ENCODE data around the gene ASS1.

ASS1 gene

DNA sequence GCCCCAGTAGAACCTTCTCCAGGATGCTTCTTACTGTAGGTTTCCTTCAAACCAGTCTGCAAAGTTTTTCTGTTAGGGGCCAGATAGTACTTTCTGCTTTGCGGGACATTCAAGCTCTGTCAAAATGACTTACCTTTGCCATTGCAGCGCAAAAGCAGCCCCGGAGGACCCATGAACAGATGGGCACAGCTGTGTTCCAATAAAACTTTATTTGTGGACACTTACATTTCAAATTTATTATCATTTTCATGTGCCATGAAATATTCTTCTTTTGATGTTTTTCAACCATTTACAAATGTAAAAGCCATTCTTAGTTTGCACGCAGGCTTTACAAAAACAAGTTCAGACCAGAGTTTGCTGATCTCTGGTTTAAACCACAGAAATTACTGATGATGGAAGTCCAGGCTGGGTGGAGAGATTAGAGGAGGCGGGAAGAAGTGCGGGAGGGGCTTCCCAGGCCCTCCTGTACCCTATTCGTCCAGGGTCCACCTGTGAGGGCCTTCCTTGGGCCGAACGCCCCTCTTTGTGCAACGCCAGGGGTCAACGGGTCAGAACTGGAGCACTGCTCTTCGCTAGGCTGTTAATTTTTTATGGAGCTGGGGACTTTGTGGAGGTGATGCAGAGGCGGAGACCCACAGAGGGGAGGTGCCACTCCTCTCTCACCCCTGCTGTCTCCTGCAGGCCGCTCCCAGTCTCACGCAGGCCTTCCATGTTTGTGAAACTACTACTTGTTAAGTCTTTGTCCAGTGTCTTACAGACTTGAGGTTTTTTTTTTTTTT lies 7.6 kb upstream of the ASS1 start:
- DNase-seq: no peak

DNA sequence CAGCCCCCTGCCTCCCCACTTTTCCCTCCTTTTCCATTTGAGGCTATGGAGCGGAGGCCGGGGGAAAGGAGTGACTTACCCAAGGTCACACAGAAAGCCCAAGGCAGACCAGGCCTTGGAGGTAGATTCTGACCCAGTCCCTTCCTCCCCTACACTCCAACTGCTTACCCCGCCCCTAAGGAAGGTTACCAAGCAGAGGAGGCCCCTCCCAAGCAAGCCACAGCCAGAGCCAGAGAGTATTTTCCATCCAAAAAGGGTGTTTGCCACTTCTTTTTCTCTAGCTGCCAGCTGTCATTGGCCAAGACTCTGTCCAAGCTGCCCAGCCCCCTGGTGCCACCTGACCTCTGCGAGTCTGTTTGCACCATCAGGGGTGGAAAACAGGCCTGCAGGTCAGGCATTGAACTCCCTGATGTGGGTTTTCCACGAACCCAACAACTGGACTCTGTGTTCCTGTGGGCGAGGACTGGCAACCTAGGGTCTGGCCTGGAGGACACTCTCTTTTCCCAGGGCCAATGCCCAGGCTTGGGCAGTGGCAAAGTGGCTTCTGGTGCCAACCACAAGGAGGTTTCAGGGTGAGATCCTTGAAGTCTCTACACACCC lies 6.3 kb upstream of the ASS1 start:
- no peak for DNase-seq

DNA sequence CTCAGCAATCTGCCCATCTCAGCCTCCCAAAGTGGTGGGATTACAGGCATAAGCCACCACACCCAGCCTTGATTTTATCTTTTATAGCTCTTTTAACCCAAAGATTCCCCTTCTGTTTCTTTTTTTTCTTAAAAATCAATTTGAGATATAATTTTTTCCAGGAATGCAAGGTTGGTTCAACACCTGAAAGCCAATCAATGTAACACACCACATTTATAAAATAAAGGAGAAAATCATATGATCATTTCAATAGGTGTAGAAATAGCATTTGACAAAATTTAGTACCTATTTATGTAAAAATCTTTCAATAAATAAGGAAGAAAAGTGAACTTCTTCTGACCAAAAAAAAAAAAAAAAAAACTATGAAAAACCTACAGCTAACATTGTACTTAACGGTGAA lies 3.7 kb upstream of the ASS1 start:
- no peak for DNase-seq

DNA sequence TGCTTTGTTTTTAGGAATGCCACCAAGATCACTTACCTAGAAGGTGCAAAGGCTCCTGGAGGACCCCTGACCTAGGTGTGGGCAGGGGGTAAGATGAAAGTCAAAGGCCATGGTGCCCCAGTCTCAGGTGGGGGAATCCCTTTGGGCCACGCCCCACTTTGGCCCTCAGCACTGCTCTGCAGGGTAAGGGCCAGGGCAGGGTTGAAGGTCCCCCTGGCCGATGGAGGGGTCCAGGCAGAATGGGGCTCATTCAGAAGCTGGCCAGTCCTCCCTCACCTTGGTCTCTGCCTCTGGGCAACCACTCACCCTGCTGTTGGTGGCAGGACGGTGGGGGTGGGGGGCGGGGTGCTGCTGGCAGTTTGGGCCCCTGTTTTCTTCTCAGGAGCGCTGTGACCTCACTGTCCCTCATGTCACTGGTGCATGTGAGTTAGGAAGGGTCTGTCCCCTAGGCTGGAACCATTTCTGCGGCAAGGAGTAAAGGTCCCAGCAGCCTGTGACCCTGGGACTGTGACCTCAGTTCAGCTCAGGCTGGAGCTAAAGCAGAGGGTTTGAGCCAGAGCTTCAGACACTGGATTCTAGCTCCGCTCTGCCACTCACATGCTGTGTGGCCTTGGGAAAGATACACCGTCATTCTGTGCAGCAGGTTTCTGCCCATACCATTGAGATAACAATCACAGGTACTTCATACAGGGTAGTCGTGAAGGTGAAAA lies 1.9 kb upstream of the ASS1 start:
- DNase-seq: no peak

DNA sequence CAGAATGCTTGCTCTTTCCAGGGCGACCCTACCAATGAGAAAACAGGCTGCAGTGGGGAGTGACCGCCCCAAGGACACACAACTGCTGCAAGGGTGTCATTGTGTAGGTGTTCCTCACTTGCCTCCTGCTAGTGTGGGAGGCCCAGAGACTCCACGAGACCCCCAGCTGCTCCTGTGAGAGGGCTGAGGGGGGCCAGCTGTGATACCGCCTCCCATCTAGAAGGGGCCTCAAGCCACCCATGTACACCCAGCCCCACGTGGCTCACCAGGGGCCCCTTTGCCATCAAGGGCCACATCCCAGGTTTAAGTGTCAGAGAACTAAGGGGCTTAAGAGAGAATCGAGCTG lies 1.3 kb upstream of the ASS1 start:
- DNase-seq: no peak

DNA sequence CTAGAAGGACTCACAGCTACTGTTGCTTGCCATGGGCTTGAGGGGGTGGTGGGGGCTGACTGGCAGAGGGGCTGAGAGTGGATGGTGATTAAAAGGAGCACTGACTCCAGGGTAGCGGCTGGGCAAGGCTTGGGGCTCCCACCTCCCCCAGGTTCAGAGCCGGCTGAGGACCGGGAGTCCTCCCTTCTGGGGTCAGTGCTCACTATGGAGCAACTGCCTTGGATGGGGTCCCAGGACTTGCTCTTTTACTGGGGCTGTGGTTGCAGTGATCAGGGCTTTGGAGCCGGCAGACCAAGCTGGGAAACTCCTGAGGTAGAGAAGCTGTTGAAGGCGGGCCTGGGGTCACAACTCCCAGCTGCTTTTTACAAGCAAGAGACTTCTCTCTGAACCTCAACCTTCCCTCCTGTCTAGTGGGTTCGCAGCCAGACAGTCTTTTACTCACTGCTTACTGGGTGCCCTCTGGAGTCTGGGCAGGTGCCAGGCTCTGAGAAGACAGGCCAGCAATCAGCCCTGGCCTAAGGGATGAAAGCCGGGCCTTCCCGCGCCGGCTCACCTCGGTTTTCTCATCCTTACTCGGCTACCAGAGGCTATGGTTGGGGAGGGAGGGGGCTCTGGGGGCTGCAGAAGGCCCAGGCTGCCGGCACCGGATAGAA lies 795 bp upstream of the ASS1 start:
- no peak for DNase-seq

DNA sequence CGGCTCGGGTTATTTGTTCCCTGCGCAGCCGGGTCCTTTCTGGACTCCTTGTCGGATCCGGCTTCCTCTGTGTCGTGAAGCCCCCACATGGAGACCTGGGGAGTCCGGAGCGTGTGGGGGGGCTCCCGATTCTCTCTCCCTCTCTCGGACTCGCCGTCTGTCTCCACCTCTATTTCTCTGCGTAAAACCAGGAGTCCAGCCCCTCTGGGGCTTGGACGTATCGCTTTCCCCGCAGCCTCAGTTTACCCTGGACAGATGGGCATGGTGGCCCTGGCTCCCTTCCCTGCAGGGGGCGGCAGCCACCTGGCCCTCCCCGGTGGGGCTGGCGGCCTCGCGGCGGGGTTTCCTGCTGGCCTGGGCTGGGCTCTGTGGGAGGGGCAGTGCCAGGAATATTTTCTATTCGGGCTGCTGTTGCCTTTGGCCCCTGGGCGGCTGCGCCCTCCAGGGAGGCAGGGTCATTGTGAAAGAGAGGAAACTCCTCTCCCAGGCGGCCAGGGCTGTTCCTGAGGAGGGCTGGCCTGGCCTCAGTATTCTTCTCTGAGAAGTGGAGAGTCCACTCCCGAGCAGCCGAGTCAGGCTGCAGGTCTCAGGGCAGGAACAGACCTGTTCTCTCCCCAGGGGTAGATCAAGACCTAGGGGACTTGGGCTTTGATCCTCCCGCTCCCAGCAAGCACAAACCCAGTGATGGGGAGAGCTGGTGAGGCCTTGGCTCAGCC lies 665 bp downstream of the ASS1 start:
- no peak for DNase-seq

DNA sequence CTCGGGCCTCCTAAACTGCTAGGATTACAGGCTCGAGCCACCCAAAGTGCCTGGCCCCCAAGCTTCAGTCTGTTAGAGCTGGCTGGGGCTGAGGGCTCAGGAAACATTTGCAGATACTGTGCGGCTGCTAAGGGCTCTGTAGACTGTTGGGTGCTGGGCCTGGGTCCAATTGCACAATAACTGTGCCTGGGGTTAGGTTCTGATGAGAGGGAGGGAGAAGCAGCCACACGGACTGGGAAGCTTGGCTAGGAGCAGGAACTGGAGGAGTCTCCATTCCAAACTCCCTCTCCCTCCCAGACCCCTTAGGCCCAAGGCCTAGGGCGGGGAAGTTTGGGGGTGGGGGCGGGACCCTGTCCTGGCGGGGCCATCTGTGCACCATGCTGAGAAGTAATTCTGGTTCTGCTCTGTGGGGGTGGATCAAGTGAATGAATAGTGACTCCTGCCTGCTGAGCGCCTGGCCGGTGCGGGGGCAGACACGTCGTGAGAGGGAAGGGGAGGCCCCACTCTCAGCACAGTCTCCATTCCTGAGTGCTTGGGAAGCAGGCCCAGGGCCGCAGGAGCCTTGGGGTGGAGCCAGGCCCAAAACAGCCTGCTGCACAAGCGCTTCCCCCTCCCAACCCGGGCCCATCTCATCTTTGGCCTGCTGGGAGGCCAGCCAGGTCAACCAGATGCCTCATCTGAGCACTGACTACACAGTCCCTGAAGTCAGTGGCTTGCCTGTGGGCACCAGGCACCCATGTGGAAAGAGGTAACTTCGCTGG lies 1.5 kb downstream of the ASS1 start:
- no peak for DNase-seq

DNA sequence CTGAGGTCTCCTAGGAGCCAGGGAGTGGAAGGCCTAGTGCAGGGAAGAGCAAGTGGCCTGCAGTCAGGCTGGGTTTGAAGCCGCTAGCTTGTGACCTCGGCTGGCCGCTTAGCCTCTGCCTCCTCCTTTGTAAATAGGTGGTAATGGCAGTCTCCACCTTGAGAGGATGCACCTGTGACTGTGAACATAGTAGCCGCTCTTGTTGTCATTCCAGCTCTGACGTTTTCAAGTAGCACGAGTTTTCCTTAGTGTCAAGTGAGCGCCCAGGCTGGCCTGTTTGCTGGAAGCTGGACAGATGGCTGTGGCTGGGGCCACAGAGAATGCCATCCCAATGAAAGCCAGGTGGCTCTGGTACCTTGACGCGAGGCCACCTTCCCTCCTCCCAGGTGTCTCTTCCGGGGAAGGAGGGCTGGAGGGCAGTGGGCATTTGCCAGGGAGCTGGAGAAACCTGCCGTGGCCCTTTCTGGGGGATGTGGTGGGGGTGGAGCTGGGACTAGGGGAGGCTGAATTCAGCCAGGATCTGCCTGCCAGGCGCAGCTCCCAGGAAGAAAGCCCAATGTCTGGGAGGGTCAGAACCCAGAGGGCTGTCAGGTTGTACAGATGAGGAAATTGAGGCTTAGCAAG lies 2.5 kb downstream of the ASS1 start:
- DNase-seq: no peak

DNA sequence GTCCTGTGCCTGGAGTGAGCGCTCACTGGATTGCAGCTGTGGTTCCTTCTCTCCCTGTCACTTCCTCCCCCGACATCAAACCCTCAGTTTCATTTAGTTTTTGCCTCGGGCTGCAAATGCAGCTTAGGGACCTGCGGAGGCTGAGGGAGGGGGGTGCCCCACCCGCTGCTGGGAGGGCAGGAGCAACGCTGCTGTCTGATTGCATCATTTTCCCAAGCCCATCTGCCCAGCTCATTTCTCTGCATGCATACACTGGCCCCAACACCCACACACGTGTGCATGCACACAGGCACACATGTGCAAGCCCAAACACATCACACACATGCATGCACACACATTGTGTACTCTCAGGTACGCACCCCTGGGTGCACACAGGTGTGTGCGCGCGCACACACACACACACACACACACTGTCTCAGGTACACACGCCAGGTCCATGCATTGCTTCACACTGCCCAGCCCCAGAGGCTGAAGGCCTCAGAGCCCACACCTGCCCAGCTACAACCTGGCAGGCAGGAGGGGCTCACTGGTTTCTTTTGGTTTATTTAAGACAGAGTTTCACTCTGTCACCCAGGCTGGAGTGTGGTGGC lies 3.4 kb downstream of the ASS1 start:
- DNase-seq: no peak

DNA sequence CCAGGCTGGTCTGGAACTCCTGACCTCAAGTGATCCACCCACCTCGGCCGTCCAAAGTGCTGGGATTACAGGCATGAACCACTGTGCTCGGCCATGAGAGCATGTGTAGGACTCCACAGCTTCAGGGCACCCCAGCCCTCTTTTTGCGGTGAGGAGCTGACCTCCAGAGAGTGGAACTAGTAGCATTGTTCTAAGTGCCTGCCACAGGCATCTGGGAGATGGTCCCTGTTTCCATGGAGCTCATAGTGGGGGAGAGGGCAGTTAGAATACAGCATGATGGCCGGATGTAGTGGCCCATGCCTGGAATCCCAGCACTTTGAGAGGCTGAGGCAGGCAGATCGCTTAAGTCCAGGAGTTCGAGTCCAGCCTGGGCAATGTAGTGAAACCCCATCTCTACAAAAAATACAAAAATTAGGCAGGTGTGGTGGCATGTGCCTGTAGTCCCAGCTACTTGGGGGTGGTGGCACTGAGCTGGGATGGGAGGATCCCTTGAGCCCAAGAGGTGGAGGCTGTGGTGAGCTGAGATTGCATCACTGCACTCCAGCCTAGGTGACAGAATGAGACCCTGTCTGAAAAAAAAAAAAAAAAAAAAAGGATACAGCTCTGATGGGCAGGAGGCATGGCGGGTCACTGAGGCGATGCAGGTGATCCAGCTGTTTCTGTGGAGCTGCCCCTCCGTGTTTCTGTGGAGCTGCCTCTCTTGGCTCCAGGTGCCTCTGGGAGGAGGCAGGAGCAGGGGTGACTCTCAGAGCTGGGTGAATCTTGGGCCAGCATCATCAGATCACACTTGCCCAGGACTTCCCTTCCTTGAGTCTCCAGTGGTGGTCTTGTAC lies 4.2 kb downstream of the ASS1 start:
- DNase-seq: no peak

DNA sequence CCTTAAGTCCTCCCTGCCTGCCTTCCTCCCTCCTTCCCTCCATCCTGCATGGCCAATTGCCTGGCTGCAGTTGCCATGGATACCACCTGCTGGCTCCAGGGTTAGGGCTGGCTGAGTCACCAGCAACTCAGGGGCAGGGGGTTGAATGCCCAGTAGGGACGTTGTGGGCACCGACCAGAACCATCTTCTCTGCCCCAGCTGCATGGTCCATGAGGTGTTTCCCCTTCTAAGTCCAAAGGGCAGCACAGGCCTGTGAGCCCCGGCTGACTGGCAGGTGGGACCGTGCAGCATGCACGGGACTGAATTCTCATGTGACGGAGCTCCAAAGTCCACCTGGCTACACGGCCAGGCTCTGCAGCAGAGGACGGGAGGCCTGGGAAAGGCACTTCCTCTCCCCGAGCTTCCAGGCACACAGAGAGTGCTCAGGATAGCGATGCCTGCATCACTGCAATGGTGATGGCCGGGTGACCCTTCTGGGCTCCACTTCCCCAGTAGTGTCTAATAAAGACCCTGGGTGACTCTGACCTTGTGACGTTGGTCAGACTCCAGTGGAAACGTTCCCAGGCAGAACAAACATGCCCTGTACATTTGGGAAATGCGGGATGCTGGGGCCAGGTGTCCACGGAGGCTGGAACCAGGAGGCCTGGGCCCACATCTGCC lies 5.7 kb downstream of the ASS1 start:
- DNase-seq: no peak

DNA sequence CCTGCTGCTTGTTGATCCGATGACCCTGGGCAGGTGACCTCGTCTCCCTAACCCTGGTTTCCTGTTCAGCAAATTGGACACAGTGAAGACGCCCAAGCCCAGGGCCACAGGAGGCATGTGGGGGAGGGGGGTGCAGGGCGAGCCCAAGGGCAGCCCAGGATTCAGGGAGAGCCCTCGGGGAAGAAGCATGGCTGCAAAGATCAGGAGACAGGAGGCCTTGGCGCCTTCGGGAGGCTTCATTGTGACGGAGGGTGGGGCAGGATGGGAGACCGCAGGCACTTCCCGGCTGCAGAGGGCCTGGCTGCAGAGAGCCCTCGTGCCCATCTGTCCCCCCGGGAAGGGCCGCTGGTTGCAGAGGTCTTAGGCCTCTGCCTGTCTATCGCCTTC lies 6.2 kb downstream of the ASS1 start:
- DNase-seq: no peak

DNA sequence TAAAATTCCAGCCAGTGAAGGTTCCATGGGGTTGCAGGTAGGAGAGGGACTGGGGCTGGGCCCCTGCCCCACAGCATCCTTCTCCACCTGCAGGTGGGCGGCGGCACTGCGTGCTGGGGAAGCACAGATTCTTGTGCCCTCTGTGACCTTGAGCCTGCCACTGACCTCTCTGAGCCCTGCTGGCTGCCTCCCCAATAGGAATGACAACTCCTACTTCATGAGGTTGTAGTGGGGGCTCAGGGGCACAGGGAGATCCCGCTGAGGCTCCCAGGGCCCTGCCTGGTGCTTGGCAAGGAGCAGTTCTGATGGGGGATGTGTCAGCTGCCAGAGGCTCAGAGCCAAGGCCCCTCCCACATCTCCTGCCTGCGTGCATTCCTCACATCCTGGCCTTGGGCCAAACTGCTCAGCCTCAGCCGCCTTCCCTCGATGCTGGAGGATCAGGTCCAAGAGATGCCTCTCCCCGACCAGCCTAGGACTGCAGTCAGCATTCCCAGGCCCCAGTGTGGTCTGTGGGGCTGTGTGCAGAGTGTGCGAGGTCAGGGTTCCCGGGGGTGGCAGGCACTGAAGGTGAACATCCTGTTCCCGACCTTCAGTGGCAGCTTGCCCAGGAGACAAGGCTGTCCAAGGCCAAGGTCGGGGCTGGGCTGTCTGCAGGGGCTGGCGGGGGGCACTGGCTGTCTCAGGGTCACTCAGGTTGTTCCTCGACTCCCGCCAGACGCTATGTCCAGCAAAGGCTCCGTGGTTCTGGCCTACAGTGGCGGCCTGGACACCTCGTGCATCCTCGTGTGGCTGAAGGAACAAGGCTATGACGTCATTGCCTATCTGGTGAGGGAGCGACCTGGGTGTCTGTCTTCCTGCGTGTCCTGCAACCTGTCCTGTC lies 7.0 kb downstream of the ASS1 start:
- DNase-seq: no peak

DNA sequence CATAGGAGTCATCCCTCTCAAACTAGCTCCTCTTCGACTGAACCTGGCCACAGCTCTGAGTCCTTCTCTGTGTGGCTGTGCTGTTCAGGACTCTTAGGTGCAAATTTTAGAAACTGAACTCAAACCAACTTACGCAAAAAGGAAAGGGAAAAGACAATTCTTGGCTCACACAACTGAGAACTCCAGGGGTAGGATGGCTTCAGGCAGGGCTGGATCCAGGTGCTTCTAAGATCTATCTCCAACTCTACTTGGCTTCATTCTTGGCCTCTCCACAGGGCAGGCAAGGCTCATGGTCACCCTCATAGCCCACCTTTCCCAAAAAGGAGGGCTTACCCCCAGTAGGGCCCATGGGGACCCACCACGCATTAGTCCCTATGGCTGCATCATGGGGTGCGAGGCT lies 8.1 kb downstream of the ASS1 start:
- no peak for DNase-seq

DNA sequence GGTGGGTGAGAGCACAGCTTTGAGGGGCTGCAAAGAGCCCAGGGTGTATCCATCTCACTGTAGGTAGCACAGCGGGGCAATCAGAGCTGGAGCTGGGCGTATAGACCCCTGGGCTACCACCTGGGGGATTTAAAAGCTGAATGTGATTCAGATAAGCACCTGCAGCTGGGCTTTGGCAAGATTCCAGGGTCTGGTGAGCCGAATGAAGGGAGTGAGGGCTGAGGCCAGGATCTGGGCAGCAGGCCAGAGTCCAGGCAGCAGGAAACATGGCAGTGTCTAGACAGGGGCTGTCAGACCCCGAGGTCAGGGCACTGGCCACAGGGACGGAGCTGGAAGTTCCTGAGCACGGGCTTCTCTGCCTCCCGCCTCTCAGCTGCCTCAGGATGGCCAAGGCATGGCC lies 8.7 kb downstream of the ASS1 start:
- DNase-seq: no peak

DNA sequence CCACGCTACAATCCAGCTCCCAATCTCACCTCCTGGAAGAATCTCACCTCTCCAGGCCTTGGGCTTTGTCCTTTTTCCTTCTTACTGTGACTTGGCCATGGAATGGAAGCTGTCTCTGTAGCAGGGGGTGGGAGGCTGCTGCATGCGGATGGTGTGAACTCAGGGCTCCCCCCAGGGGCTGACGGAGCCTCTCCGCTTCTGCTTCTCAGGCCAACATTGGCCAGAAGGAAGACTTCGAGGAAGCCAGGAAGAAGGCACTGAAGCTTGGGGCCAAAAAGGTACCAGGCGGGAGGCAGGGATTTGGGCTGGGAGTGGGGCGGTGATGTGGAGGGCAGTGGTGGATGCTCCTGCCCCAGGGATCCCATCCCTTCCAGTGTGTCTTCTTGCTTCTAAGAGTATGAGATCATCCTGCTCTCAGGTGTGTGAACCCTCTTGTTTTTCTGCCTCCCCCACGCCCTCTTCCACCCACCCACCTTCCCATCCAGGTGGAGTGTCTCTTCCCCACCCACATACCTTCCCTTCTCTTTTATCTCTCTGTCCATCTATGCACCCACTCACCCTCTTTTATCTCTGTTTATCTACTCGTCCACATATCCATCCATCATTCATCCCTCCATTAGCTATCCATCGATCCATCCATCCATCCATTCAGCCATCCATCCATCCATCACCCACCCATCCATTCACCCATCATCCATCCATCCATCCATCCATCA lies 9.5 kb downstream of the ASS1 start:
- DNase-seq: no peak

DNA sequence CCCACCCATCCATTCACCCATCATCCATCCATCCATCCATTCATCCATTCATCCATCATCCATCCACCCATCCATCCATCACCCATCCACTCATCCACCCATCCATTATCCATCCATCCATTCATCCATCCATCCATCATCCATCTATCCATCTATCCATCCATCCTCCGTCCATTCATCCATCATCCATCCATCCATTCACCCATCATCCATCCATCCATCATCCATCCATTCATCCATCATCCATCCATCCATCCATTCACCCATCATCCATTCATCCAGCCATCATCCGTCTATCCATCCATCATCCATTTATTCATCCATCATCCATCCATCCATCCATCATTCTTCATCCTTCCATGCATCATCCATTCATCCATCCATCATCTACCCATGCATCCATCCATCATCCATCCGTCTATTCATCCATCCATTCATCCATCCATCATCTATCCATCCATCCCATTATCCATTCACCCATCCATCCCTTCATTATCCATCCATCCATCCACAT lies 10.1 kb downstream of the ASS1 start:
- no peak for DNase-seq
